Transverse colon (tissue), 4 donors: ENCODE results near the gene SLC25A6.

Experiments used
- POLR2A ChIP-seq: fragments of 450-650 bp; IDR thresholded peaks from one replicate; pipeline ENCODE4 v1.6.1; 2016; ENCODE audit warnings: antibody characterized with exemption, mild to moderate bottlenecking, moderate library complexity
- POLR2AphosphoS5 ChIP-seq, 3 donors: sonication (generic); formaldehyde crosslinking; IDR thresholded peaks; one replicate each; pipeline ENCODE4 v1.6.1; 2016; ENCODE audit warnings: antibody characterized with exemption in 3 of 3
- TF ChIP-seq, protein P1 (sequence below), 5 experiments: fragments of 200-600 bp in 3 of 5; fragments of 450-650 bp in 2 of 5; sonication (generic) in 3 of 5; IDR thresholded peaks; 1 replicate in 2 of 5; 2 replicates in 3 of 5; pipeline ENCODE4 v1.5.1; 2016 to 2017; ENCODE audit warnings: antibody characterized with exemption in 5 of 5, inconsistent platforms in 3 of 5, mild to moderate bottlenecking in 2 of 5, moderate library complexity in 1 of 5

DNA sequence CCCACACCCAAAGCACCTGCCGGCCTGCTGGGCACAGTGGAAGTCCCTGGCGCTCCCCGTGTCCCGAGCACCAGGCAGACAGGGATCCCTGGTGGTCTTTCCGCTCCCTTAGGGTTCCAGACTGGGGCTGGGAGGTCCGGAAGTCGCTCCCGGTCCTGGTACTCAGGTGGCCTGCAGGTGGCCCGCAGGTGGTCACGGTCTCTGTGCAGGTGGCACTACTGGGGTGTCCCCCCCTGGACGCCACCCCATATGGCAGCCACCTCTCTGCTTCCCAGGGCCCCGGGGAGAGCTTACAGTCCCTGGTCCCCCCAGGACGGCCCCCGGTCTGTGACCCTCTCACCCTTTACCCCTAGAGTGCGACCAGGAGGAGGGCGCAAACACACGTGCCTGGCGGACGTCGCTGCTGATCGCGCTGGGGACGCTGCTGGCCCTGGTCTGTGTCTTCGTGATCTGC, 13.6 kb downstream of the SLC25A6 start:
- TF ChIP-seq, protein P1, sequence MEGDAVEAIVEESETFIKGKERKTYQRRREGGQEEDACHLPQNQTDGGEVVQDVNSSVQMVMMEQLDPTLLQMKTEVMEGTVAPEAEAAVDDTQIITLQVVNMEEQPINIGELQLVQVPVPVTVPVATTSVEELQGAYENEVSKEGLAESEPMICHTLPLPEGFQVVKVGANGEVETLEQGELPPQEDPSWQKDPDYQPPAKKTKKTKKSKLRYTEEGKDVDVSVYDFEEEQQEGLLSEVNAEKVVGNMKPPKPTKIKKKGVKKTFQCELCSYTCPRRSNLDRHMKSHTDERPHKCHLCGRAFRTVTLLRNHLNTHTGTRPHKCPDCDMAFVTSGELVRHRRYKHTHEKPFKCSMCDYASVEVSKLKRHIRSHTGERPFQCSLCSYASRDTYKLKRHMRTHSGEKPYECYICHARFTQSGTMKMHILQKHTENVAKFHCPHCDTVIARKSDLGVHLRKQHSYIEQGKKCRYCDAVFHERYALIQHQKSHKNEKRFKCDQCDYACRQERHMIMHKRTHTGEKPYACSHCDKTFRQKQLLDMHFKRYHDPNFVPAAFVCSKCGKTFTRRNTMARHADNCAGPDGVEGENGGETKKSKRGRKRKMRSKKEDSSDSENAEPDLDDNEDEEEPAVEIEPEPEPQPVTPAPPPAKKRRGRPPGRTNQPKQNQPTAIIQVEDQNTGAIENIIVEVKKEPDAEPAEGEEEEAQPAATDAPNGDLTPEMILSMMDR (IDR thresholded peaks at IDR 0.05): no peak
- TF ChIP-seq POLR2A: peak; percentile 8
- TF ChIP-seq POLR2AphosphoS5 (IDR thresholded peaks at IDR 0.05): no peak
